Fibroblast of pulmonary artery (primary cell): ENCODE measurements around the gene ACER3.

ENCODE experiments used
- DNase-seq: peaks from one replicate; pipeline ENCODE4 v3.0.0-alpha.2; 2010; ENCODE audit warnings: low read depth
- H3K4me3 ChIP-seq: replicated peaks from 2 replicates; pipeline ENCODE4 v1.5.1; 2011; ENCODE audit warnings: low read depth, mild to moderate bottlenecking, control low read depth, low read length, moderate library complexity
- TF ChIP-seq, protein P1 (sequence below): IDR thresholded peaks from 2 replicates; pipeline ENCODE4 v1.5.1; 2011; ENCODE audit warnings: mild to moderate bottlenecking, control low read depth, low read length, inconsistent platforms; ENCODE audit errors: missing control alignments

ACER3 gene

DNA sequence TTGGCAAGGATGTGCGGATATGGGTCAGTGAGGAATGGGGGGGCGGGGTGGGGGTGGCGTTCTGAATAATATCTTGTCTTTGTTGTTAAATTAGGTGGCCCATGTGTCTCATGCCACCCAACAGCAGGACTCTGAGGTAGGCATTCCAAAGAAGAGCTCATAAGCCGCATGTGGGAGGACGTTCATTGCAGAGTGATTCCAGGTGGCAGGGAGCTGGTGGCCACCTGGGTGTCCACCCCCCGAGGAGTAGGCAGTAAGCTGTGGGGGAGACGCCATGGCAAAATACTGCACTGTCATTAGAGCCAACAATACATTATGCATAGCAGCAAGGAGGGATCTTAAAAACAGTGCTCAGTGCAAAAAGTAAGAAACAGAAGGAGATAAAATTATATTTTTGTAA is 191.8 kb downstream of the ACER3 start:
- DNase-seq: no peak
- TF ChIP-seq, protein P1, sequence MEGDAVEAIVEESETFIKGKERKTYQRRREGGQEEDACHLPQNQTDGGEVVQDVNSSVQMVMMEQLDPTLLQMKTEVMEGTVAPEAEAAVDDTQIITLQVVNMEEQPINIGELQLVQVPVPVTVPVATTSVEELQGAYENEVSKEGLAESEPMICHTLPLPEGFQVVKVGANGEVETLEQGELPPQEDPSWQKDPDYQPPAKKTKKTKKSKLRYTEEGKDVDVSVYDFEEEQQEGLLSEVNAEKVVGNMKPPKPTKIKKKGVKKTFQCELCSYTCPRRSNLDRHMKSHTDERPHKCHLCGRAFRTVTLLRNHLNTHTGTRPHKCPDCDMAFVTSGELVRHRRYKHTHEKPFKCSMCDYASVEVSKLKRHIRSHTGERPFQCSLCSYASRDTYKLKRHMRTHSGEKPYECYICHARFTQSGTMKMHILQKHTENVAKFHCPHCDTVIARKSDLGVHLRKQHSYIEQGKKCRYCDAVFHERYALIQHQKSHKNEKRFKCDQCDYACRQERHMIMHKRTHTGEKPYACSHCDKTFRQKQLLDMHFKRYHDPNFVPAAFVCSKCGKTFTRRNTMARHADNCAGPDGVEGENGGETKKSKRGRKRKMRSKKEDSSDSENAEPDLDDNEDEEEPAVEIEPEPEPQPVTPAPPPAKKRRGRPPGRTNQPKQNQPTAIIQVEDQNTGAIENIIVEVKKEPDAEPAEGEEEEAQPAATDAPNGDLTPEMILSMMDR: no peak
- no peak overlapping the region for H3K4me3 ChIP-seq

DNA sequence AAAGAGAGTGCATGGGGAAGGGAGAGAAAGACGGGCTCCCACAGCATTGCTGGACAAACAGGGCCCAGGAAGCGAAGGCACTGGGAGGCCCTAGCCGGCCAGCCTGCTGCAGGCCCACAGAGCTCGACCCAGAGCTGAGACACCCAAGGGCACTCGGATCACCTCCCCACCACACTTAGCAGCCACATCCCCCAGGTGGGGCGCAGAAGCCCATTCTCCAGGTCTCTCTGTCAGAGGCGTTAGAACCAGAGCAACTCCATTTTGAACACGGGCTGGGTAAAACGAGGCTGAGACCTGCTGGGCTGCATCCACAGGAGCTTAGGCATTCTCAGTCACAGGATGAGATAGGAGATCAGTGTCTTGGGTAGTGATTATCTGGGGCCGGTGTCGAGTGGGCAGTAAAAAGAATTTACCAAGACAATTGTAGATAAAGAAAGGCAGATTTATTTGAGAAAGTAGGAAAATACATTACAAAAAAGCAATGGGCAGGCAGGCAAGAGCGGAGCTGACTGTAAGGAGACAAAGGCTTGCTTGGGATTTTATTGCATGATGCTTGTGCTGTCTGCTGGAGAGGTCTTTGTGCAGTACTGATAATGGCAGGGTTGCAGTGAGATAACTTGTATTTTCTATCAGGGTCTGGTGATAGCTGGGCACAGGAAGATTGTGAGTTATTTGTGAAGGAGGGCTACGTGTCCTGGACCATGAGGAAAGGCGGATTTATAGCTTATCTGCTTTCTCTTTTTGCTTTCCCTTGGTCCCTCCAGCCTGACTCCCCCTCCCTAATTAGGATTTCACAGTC is 192.7 kb downstream of the ACER3 start:
- no peak for DNase-seq
- TF ChIP-seq, protein P1: no peak

DNA sequence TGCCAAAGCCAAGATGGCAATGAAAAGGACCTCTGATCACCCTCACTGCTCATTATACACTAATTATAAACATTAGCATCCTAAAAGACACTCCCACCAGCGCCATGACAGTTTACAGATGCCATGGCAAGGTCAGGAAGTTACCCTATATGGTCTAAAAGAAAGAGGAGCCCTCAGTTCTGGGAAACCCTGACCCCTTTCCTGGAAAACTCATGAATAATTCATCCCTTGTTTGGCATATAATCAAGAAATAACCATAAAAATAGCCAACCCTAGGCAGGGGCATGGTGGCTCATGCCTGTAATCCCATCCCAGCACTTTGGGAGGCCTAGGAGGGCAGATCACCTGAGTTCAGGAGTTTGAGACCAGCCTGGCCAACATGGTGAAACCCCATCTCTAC is 193.4 kb downstream of the ACER3 start:
- no peak for DNase-seq
- no peak overlapping the region for H3K4me3 ChIP-seq
- TF ChIP-seq, protein P1: no peak

More for the DNA sequence above, 192.7 kb downstream of the ACER3 start:
- H3K4me3 ChIP-seq: no peak overlapping the region

DNA sequence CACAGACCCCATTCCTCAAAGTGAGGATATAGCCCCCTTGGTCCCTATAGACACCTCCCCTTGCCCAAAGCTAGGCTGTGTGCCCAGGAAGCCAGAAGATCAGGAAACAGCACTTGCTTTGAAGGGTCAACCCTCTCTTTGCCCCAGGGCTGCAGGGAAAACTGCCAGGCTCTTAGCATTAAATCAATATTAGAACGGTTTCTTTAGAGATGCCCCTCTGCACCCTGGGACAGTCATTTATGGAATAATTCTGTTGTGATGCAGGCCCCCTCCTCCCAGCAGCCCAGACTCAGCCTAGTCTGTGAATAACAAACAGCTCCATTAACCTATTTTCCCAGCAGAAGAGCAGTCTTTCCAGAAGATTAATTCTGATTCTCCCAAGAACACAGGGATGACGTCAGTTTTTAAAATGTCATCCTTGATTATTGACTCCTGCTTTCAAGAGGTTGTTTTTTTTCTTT is 194.4 kb downstream of the ACER3 start:
- no peak for DNase-seq
- TF ChIP-seq, protein P1: no peak
- H3K4me3 ChIP-seq: no peak overlapping the region

DNA sequence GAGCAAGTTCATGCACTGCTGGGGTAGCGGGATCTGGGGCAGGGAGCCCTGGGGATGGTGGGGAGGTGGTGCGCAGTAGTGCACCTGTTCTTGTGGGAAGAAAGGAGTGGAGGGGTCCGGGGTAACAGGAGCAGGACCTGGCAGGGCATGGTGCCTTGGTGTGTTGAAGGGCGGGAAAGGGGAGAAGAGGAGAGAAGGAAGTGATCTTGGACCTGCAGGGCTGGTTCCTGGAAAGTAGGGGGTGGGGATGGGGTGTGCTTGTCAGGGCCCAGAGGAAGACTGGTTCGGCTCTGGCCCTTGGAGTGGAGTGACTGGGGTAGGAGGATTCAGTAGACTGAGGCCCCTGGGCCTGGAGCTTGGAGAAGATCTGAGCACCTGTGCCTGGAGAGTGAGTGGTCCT is 195.2 kb downstream of the ACER3 start:
- TF ChIP-seq, protein P1: no peak
- no peak overlapping the region for H3K4me3 ChIP-seq
- no peak for DNase-seq

DNA sequence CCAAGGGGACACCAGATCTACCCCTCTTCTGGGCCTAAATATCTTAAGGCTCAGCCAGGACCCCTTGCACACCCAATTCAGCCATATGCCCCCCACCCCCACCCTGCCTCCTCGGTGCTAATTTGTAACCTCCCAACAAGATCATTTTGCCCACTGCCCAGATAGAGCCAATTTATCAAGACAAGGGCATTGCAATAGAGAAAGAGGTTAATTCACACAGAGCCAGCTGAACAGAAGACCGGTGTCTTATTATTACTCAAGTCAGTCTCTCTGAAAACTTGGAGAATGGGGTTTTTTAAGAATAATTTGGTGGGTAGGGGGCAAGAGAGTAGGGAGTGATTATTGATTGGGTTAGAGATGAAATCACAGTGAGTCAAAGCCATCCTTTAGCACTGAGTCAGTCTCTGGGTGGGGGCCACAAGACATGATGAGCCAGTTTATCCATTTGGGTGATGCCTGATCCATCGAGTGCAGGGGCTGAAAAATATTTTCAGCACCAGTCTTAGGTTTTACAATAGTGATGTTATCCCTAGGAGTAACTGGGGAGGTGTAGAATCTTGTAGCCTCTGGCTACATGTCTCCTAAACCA is 196.2 kb downstream of the ACER3 start:
- DNase-seq: no peak
- TF ChIP-seq, protein P1: no peak
- H3K4me3 ChIP-seq: no peak overlapping the region
